GM21786 (cell line): ENCODE measurements around the gene EVC2.

Experiments used
- ATAC-seq: cut with Tn5 transposase; IDR thresholded peaks from one replicate; pipeline ENCODE4 v1.9.1; 2021; ENCODE audit not compliant: unreplicated experiment

The EVC2 gene, protein sequence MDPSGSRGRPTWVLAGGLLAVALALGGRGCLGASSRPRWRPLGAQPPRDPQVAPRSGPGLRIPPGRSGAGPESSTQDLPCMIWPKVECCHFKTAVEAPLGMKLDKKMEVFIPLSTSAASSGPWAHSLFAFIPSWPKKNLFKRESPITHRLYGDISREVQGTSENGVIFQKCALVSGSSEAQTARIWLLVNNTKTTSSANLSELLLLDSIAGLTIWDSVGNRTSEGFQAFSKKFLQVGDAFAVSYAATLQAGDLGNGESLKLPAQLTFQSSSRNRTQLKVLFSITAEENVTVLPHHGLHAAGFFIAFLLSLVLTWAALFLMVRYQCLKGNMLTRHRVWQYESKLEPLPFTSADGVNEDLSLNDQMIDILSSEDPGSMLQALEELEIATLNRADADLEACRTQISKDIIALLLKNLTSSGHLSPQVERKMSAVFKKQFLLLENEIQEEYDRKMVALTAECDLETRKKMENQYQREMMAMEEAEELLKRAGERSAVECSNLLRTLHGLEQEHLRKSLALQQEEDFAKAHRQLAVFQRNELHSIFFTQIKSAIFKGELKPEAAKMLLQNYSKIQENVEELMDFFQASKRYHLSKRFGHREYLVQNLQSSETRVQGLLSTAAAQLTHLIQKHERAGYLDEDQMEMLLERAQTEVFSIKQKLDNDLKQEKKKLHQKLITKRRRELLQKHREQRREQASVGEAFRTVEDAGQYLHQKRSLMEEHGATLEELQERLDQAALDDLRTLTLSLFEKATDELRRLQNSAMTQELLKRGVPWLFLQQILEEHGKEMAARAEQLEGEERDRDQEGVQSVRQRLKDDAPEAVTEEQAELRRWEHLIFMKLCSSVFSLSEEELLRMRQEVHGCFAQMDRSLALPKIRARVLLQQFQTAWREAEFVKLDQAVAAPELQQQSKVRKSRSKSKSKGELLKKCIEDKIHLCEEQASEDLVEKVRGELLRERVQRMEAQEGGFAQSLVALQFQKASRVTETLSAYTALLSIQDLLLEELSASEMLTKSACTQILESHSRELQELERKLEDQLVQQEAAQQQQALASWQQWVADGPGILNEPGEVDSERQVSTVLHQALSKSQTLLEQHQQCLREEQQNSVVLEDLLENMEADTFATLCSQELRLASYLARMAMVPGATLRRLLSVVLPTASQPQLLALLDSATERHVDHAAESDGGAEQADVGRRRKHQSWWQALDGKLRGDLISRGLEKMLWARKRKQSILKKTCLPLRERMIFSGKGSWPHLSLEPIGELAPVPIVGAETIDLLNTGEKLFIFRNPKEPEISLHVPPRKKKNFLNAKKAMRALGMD

DNA sequence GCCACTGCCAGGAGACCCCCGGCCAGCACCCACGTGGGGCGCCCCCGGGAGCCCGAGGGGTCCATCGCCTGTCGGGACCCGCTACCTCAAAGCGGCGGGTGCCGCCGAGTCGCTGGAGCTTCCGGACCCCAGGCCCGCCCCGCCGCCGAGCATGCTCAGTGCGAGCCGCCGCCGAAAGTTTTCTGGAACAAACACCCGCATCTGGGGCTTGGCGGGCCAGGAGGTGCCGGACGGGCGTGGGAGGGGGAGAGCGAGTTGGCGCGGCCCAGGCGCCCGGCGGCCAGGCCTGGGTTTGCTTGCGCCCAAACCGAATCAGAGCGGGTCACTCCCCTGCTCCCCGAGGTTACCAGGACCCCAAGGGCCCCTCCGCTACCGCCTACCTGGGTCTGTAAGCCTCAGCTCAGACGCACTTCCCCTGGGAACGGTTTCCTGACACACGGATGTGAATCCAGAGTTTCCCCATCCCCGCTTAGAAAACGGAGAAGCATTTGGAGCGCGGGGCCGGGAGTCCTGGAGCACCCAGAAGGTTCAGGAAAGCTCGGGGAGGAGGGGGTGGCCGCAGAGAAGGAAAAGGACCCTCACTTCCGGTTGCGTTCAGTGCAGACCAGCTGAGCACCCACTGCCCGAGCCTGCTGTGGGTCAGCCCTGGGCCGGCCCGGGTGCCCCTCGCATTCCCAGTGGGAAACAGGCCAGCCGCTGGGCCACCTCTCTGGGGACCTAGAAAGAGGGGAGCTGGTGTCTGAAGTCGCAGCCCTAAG is at the start of gene EVC2:
TSS of gene EVC2 (minus strand) at position 111 of the 758 bp plus-strand sequence. CDS start at position 65, 46 bp downstream.
- ATAC-seq: no peak

GRCh38 chr4:5757954-5758353 is 49.6 kb upstream of the EVC2 start:
- no peak for ATAC-seq

DNA sequence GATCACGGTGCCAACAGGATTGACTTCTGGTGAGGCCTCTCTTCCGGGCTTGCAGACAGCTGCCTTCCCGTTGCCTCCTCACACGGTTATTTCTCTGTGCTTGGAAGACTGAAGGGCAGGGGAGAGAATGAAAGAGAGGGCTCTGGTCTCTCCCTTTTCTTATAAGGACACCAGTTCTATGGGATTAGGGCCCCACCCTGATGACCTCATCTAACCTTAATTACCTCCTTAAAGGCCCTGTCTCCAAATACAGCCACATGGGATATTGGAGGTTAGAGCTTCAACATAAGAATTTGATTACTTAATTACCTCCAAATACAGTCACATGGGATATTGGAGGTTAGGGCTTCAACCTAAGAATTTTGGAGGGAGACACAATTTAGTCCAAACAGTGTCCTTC is 49.2 kb upstream of the EVC2 start:
- ATAC-seq: no peak

- ATAC-seq: no peak
Observed at GRCh38 chr4:5757091-5757490, 48.7 kb upstream of the EVC2 start.

DNA sequence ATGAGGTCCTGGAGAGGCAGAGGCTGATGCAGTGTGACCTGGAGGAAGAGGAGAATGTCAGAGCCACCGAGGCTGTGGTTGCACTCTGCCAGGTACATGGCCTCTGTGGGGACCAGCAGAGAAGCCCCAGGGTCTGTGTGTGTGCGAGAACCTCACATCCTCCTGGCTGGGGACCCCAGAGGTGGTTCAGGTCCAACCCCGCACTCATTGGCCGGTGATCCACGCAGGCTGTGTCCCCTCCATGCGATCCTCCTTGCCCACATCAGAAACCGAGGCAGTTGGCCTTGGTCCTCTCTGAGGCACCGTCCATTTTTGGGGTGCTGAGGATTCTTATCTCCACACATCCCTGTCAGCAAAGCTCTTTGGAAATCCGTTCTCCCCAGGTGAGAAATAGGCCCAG is 47.9 kb upstream of the EVC2 start:
- no peak for ATAC-seq

- no peak for ATAC-seq
Observed at GRCh38 chr4:5755679-5756078, 47.3 kb upstream of the EVC2 start.

GRCh38 chr4:5755161-5755560 is 46.8 kb upstream of the EVC2 start:
- ATAC-seq: no peak

DNA sequence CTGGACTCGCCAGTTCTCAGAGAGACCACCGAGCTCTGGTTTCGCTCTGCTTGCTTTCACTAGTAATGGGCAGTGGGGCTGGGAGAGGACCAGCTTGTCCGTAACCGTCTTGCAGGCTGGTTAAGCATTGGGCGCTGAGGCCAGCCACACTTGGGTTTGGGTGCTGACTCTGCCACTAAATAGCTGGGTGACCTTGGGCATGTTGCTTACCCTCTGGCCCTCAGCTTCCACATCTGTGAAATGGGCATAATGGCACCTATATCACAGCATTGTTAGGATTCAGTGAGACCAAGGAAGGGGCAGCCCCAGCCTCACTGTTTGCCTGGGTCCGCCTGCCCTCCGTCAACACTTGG is 46.1 kb upstream of the EVC2 start:
- no peak for ATAC-seq

- no peak for ATAC-seq
Observed at GRCh38 chr4:5753766-5754528, 45.6 kb upstream of the EVC2 start.

DNA sequence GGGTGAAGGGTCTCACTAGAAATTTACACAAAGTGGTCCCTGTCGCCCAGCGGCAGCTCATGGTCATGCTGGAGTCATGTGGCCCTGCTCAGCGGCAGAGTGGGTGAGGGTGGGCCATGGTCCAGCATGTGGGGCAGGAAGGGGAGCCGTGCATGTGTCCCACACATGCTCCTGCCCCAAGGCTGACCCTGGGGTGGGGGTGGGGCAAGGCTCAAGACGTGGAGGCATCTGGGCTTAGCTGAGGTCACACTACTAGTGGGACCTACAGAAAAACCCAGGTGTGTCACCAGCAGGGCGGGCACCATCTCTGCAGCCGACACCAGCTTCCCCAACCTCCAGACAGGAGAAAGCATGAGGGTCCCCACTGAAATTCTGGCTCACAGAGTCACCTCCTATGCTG is 45.0 kb upstream of the EVC2 start:
- ATAC-seq: no peak

GRCh38 chr4:5752376-5753184 is 44.2 kb upstream of the EVC2 start:
- no peak for ATAC-seq

DNA sequence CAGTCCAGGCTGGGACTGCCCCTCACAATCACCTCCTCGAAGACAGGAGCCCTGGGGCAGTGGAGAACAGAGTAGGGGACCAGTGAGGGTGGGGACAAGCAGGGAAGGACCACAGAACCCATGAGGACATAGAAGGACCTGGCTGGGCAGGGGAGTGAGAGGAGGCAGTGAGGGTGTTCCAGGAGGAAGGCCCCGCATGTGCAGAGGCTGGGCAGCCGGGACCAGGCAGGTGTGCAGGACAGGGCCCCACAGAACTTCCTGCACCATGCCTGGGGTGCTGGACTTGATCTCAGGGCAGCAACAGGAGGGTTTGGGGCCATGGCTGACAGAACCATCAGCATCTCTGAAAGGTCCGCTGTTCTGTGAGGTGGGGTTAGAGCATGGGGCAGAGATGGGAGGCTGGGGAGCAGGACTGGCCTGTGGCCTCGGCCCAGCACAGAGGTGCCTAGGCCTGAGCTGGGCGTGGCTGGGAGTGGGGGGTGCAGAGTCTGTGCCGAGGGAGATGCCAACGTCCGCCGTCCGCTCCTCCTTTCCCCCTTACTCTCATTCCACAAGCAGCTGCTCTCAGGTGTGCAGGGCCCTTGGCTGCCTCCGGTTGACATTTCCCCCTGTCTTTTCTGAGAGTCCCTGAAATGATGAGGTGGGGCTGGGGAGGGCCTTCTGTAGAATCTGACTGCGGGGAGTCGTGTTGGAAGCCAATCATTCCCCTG is 43.5 kb upstream of the EVC2 start:
- no peak for ATAC-seq

DNA sequence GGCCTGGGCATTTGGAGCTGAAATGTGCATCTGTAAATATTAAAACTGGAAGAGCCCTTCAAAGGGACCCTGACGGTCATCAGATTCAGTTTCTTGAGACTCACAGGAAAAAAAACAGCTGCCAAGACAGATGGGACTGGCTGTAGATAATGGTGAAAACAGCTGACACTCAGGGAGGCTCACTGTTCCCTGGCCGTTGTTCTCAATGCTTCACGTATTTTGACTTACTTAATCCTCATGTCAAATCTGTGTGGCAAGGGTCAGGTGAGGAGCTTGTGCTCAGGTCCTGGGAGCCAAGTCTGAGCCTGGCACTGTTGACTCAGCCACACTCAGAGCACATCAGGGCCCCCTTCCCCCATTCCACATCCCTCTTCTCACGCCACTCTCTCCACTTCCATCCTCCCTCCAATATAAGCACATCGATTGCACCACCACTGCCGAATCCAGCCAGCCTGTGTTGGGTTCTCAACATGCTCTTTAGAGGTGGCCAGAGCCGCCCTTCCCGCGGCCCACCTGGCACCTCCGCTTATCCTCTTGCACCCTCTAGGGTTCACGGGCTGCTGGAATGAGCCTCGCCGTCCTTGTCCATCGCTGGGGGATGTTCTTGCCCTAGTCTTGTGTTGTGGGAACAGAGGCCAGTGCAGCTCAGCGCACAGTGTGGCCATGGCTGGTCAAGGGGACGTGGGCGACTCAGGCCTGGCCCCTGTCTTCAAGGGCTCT is 42.7 kb upstream of the EVC2 start:
- ATAC-seq: no peak

DNA sequence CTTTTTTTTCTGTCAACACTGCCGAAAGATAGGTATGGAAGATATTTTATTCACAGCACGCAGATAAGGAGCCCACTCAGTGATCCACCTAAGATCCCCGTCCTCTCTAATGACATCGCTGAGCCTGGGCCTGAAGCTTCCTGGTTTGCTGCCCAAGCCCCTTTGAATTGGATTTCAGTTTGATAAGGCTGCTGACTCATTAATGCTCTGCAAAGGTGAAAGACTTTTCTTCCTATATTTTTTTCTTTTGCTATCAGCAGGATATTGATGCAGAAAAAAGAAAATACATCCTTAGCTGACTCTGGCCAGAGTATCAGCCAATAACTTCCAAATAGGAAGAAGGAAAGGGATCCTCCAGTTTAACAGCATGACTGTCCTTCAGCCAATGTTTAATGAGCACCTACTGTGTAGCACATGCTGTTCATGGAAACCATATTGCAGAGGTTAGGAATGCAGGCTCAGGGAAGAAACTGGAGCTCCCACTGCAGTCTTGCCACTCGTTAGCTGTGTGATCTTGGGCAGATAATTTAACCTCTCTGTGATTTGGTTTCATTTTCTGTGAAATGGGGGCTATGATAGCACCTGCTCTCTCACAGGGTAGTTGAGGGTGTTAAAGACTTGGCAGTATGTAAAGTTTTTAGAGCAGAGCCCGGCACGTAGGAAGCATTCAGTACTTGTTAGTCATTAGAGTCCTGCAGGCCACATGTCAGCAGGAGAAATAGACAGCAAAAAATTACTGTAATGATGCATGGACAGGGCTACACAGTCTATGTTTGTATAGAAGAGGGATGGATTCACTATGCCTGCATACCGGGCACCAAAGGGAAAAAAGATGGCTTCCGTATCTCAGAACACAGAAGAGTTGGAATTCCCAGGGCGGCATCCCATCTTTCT is 41.9 kb upstream of the EVC2 start:
- no peak for ATAC-seq

GRCh38 chr4:5749568-5749967 is 41.2 kb upstream of the EVC2 start:
- no peak for ATAC-seq

- no peak for ATAC-seq
Observed at GRCh38 chr4:5747738-5748375, 39.5 kb upstream of the EVC2 start.
